ENCODE data around the gene IGF1.

DNA sequence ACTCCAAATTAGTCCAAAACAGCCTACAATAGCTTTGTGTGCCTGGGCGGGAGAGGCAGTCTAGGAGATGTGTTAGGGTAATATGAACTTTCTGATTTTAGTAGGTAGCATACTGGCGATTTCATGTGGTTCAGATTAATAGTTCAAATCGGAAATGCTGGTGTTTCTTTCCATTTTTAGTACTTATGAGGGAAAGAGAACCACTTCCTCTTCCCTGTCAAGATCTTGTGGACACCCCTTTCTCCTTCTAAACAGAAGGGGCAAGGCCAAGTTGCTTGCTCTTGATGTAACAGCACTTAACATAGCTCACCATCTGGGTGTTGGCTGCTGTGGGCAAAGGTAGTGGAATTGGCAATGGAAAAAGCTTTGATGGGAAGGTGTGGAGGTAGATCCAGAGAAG lies 32.2 kb upstream of the IGF1 start:
- no peak for TF ChIP-seq POLR2A (IDR thresholded peaks at IDR 0.05)
- TF ChIP-seq, protein P1, sequence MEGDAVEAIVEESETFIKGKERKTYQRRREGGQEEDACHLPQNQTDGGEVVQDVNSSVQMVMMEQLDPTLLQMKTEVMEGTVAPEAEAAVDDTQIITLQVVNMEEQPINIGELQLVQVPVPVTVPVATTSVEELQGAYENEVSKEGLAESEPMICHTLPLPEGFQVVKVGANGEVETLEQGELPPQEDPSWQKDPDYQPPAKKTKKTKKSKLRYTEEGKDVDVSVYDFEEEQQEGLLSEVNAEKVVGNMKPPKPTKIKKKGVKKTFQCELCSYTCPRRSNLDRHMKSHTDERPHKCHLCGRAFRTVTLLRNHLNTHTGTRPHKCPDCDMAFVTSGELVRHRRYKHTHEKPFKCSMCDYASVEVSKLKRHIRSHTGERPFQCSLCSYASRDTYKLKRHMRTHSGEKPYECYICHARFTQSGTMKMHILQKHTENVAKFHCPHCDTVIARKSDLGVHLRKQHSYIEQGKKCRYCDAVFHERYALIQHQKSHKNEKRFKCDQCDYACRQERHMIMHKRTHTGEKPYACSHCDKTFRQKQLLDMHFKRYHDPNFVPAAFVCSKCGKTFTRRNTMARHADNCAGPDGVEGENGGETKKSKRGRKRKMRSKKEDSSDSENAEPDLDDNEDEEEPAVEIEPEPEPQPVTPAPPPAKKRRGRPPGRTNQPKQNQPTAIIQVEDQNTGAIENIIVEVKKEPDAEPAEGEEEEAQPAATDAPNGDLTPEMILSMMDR (IDR thresholded peaks at IDR 0.05), result no peak
